NCI-H2081 (cell line): ENCODE data around the gene MIPOL1.

Experiments used
- DNase-seq, 2 experiments: peaks; one replicate each; lab custom pipeline; 2025; lab: John Stamatoyannopoulos, UW

MIPOL1 gene

GRCh38 chr14:37587131-37587803, 389.5 kb downstream of the MIPOL1 start:
- peak in 1 of 2 experiments; percentile 35 for DNase-seq

- peak; percentile 55 to 67 for DNase-seq
Measured at GRCh38 chr14:37587881-37588666, 390.3 kb downstream of the MIPOL1 start.

- DNase-seq, result peak; percentile 55 to 70
Measured at GRCh38 chr14:37588667-37588955, 390.9 kb downstream of the MIPOL1 start.

- DNase-seq, result peak; percentile 23 to 70
Measured at GRCh38 chr14:37588956-37589714, 391.4 kb downstream of the MIPOL1 start.

- peak; percentile 27 to 28 for DNase-seq
Measured at GRCh38 chr14:37589715-37590427, 392.1 kb downstream of the MIPOL1 start.

GRCh38 chr14:37590428-37591139, 392.8 kb downstream of the MIPOL1 start:
- peak in 1 of 2 experiments; percentile 27 for DNase-seq

- peak; percentile 73 to 81 for DNase-seq
Measured at GRCh38 chr14:37591311-37591940, 393.7 kb downstream of the MIPOL1 start.

GRCh38 chr14:37591941-37592481, 394.3 kb downstream of the MIPOL1 start:
- DNase-seq, result peak; percentile 64 to 75

GRCh38 chr14:37592482-37593408, 395.0 kb downstream of the MIPOL1 start:
- peak; percentile 64 to 67 for DNase-seq

- no peak for DNase-seq
Measured at GRCh38 chr14:37593511-37594237, 395.9 kb downstream of the MIPOL1 start.

- DNase-seq, result peak; percentile 92 to 93
Measured at GRCh38 chr14:37594238-37594970, 396.7 kb downstream of the MIPOL1 start.

GRCh38 chr14:37594971-37595808, 397.5 kb downstream of the MIPOL1 start, which contains the start of the genes FOXA1 and TTC6:
Gene FOXA1 (minus strand): TSS chr14:37595249. CDS start chr14:37594972, 277 bp downstream.
Gene TTC6 (plus strand): TSS chr14:37595629. CDS start chr14:37622065, 26,436 bp downstream.
- peak; percentile 92 to 95 for DNase-seq

- DNase-seq, result peak; percentile 93 to 95
Measured at GRCh38 chr14:37595809-37596621, 398.3 kb downstream of the MIPOL1 start.

GRCh38 chr14:37596790-37597472, 399.2 kb downstream of the MIPOL1 start:
- DNase-seq, result peak; percentile 4 to 29

- DNase-seq, result peak; percentile 74 to 81
Measured at GRCh38 chr14:37597538-37597913, 399.8 kb downstream of the MIPOL1 start.
